HEK293T (cell line): Measurements from ENCODE around the gene FAM83D.

ENCODE experiments used
- ARNT ChIP-seq: fragments of 450-650 bp; IDR thresholded peaks from 2 replicates; pipeline ENCODE4 v1.6.1; 2017; ENCODE audit warnings: mild to moderate bottlenecking
- CTBP1 ChIP-seq: fragments of 450-650 bp; IDR thresholded peaks from 2 replicates; pipeline ENCODE4 v1.6.1; 2016; ENCODE audit warnings: borderline replicate concordance
- ELF4 ChIP-seq: fragments of 450-650 bp; IDR thresholded peaks from 2 replicates; pipeline ENCODE4 v1.6.1; 2017; ENCODE audit warnings: antibody characterized with exemption
- FOXM1 ChIP-seq: fragments of 450-650 bp; IDR thresholded peaks from 2 replicates; pipeline ENCODE4 v1.6.1; 2017; ENCODE audit warnings: mild to moderate bottlenecking, borderline replicate concordance
- LEF1 ChIP-seq: fragments of 450-650 bp; IDR thresholded peaks from 2 replicates; pipeline ENCODE4 v1.6.1; 2017; ENCODE audit warnings: mild to moderate bottlenecking, borderline replicate concordance
- PKNOX1 ChIP-seq: fragments of 450-650 bp; IDR thresholded peaks from 2 replicates; pipeline ENCODE4 v1.6.1; 2016
- SUZ12 ChIP-seq: fragments of 450-650 bp; IDR thresholded peaks from 2 replicates; pipeline ENCODE4 v1.6.1; 2016; ENCODE audit warnings: mild to moderate bottlenecking
- ZNF384 ChIP-seq: fragments of 450-650 bp; IDR thresholded peaks from 2 replicates; pipeline ENCODE4 v1.6.1; 2016

GRCh38 chr20:38973645-38974044, 47.4 kb downstream of the FAM83D start:
- TF ChIP-seq FOXM1, result no peak
- TF ChIP-seq ARNT, result no peak
- TF ChIP-seq LEF1, result no peak
- no peak for TF ChIP-seq SUZ12
- TF ChIP-seq ZNF384, result no peak
- TF ChIP-seq ELF4, result no peak
- TF ChIP-seq CTBP1, result no peak
- TF ChIP-seq PKNOX1, result no peak
